SK-N-SH (cell line): ENCODE data around the gene CLRN3. TPM values are rescaled to one million over a fixed set of nuclear protein-coding genes. Genes with fewer than 3 reads are reported as not detected.

Experiments
- CTCF ChIA-PET: fragments of 300-600, 350-600 bp; formaldehyde crosslinking; extraction: SDS; loops from one replicate; lab custom pipeline; 2021; lab: Yijun Ruan, JAX
- POLR2A ChIA-PET: fragments of 350-600 bp; sonication (Branson Sonifier 250); formaldehyde crosslinking; extraction: SDS; loops from one replicate; lab custom pipeline; 2020; ENCODE audit warnings: antibody characterized with exemption, inconsistent platforms; lab: Yijun Ruan, JAX
- DNase-seq: peaks from one replicate; pipeline ENCODE4 v3.0.0; 2012
- H2AFZ ChIP-seq: fragments of 200-600 bp; sonication (generic); 2 replicates; pipeline ENCODE4 v1.8.1; 2016; ENCODE audit warnings: antibody characterized with exemption, mild to moderate bottlenecking, low read depth
- H3F3A ChIP-seq: fragments of 200-600 bp; sonication (generic); replicated peaks from 2 replicates; pipeline ENCODE3; 2016; ENCODE audit warnings: antibody characterized with exemption, mild to moderate bottlenecking; ENCODE audit not compliant: insufficient read depth
- H3K27ac ChIP-seq, 2 experiments: fragments of 200-500 bp in 1 of 2; fragments of 200-600 bp in 1 of 2; sonication (Bioruptor generic) in 1 of 2; sonication (generic), shearing (Covaris generic) in 1 of 2; 2 replicates each; pipeline versions ENCODE4 v1.5.1 to v1.6.1; 2014 to 2016; ENCODE audit warnings: low read depth in 2 of 2, inconsistent platforms in 1 of 2, low read length in 1 of 2, mild to moderate bottlenecking in 1 of 2, mixed read lengths in 1 of 2
- H3K27me3 ChIP-seq: fragments of 200-600 bp; sonication (generic), shearing (Covaris generic); 2 replicates; pipeline ENCODE4 v1.6.1; 2016; ENCODE audit warnings: mixed run types; ENCODE audit not compliant: insufficient read depth
- H3K36me3 ChIP-seq, 2 experiments: fragments of 200-500 bp in 1 of 2; fragments of 200-600 bp in 1 of 2; sonication (Bioruptor generic) in 1 of 2; sonication (generic) in 1 of 2; replicated peaks in 1 of 2; 2 replicates each; pipeline versions ENCODE3 to v1.5.1; 2014 to 2016; ENCODE audit warnings: low read length in 1 of 2, mild to moderate bottlenecking in 1 of 2; ENCODE audit not compliant: insufficient read depth in 2 of 2, control insufficient read depth in 1 of 2
- H3K4me1 ChIP-seq, 2 experiments: fragments of 200-500 bp in 1 of 2; fragments of 200-600 bp in 1 of 2; sonication (Bioruptor generic) in 1 of 2; sonication (generic), shearing (Covaris generic) in 1 of 2; 2 replicates each; pipeline versions ENCODE4 v1.5.1 to v1.6.1; 2014 to 2016; ENCODE audit warnings: low read depth in 1 of 2, low read length in 1 of 2, mixed run types in 1 of 2; ENCODE audit not compliant: insufficient read depth in 2 of 2, control insufficient read depth in 1 of 2
- H3K4me2 ChIP-seq: fragments of 200-600 bp; sonication (generic), shearing (Covaris generic); 2 replicates; pipeline ENCODE4 v1.6.1; 2017; ENCODE audit warnings: mixed run types
- H3K4me3 ChIP-seq, 2 experiments: fragments of 200-500 bp in 1 of 2; fragments of 200-600 bp in 1 of 2; sonication (Bioruptor generic) in 1 of 2; sonication (generic), shearing (Covaris generic) in 1 of 2; 2 replicates each; pipeline versions ENCODE4 v1.5.1 to v1.8.1; 2014 to 2016; ENCODE audit warnings: low read depth in 2 of 2, inconsistent platforms in 1 of 2, low read length in 1 of 2, mild to moderate bottlenecking in 1 of 2, mixed read lengths in 1 of 2, moderate library complexity in 1 of 2
- H3K79me2 ChIP-seq: fragments of 200-600 bp; sonication (generic); 2 replicates; pipeline ENCODE4 v1.8.1; 2017; ENCODE audit warnings: mild to moderate bottlenecking; ENCODE audit not compliant: insufficient read depth
- H3K9ac ChIP-seq: fragments of 200-600 bp; sonication (generic); 2 replicates; pipeline ENCODE4 v1.6.1; 2017; ENCODE audit warnings: mixed run types
- H3K9me2 ChIP-seq: fragments of 200-600 bp; sonication (generic); 2 replicates; pipeline ENCODE4 v1.6.1; 2017; ENCODE audit warnings: mixed run types
- H3K9me3 ChIP-seq: fragments of 200-600 bp; sonication (generic); 2 replicates; pipeline ENCODE4 v1.6.1; 2017; ENCODE audit warnings: mixed run types, mild to moderate bottlenecking, moderate library complexity
- H4K20me1 ChIP-seq: fragments of 200-600 bp; sonication (generic); 2 replicates; pipeline ENCODE4 v1.6.1; 2017; ENCODE audit warnings: mild to moderate bottlenecking, mixed run types; ENCODE audit not compliant: insufficient read depth
- CHD2 ChIP-seq: fragments of 150-350 bp; IDR thresholded peaks from 2 replicates; pipeline ENCODE4 v1.6.1; 2018; ENCODE audit warnings: low read length; ENCODE audit not compliant: partially characterized antibody
- ELF1 ChIP-seq: IDR thresholded peaks from 2 replicates; pipeline ENCODE4 v1.4.0; 2012
- EP300 ChIP-seq, 2 experiments: IDR thresholded peaks; 2 replicates each; pipeline versions ENCODE4 v1.4.0 to v1.6.1; 2012; ENCODE audit warnings: borderline replicate concordance in 1 of 2, low read depth in 1 of 2, low read length in 1 of 2
- FOSL2 ChIP-seq: IDR thresholded peaks from 2 replicates; pipeline ENCODE4 v1.4.0; 2012; ENCODE audit warnings: low read depth, mild to moderate bottlenecking, moderate library complexity, borderline replicate concordance
- GABPA ChIP-seq: IDR thresholded peaks from 2 replicates; pipeline ENCODE4 v1.4.0; 2012; ENCODE audit warnings: low read depth, mild to moderate bottlenecking
- GATA2 ChIP-seq: sonication (generic); formaldehyde crosslinking; IDR thresholded peaks from 2 replicates; pipeline ENCODE4 v1.5.0; 2020; ENCODE audit warnings: mild to moderate bottlenecking, missing genetic modification reagents
- IRF3 ChIP-seq: fragments of 150-350 bp; IDR thresholded peaks from 2 replicates; pipeline ENCODE4 v1.6.1; 2016; ENCODE audit warnings: mild to moderate bottlenecking, low read depth, low read length
- MAX ChIP-seq: IDR thresholded peaks from 2 replicates; pipeline ENCODE4 v1.4.0; 2012; ENCODE audit warnings: low read depth
- PBX3 ChIP-seq: IDR thresholded peaks from 2 replicates; pipeline ENCODE4; 2012
- POLR2AphosphoS5 ChIP-seq: IDR thresholded peaks from 2 replicates; pipeline ENCODE4 v1.6.1; 2012; ENCODE audit warnings: low read depth, low read length
- RCOR1 ChIP-seq: fragments of 150-350 bp; IDR thresholded peaks from 2 replicates; pipeline ENCODE4 v1.6.1; 2017; ENCODE audit warnings: antibody characterized with exemption, low read length
- RFX5 ChIP-seq: IDR thresholded peaks from 2 replicates; pipeline ENCODE4 v1.6.1; 2012; ENCODE audit warnings: mild to moderate bottlenecking, improper control_type of control experiment, low read length
- SIN3A ChIP-seq: IDR thresholded peaks from 2 replicates; pipeline ENCODE4 v1.6.1; 2012; ENCODE audit warnings: low read depth, mild to moderate bottlenecking, low read length, moderate library complexity, borderline replicate concordance
- SMC3 ChIP-seq: IDR thresholded peaks from 2 replicates; pipeline ENCODE4 v1.6.1; 2012; ENCODE audit warnings: low read depth, low read length, improper control_type of control experiment
- USF2 ChIP-seq: fragments of 150-350 bp; IDR thresholded peaks from 2 replicates; pipeline ENCODE4 v1.6.1; 2017; ENCODE audit warnings: antibody characterized with exemption, low read length, low read depth, borderline replicate concordance
- YY1 ChIP-seq: IDR thresholded peaks from 2 replicates; pipeline ENCODE4 v1.4.0; 2012; ENCODE audit warnings: low read depth, mild to moderate bottlenecking
- WGBS: methylation state at CpG from one replicate; pipeline ENCODE4 v1.1.6; 2017; ENCODE audit warnings: low lambda C conversion rate; 5-methylcytosine and 5-hydroxymethylcytosine counted together
- polyA plus RNA-seq, 3 experiments: library from polyadenylated mRNA; depleted of rRNA; stranded (reverse); fragments of >200 nt; gene quantifications; 2 replicates each; pipeline ENCODE4 v1.2.3, GENCODE V29; 2012

CLRN3 gene
- polyA plus RNA-seq, 1 of the 3 experiments (the other 2 are of a cell fraction), result 0.25 TPM

- Histone ChIP-seq H4K20me1 (no peaks in the 10 kb centered on the region), H3K79me2 (no peaks in the 10 kb centered on the region), H3K9me2 (no peaks in the 10 kb centered on the region), H3K27ac (no peak overlapping the region), H3K4me3 (no peak overlapping the region), H3K4me2 (no peak overlapping the region), H3K36me3 (no peaks in the 10 kb centered on the region), H3K9ac (no peak overlapping the region), H3K27me3 (no peaks in the 10 kb centered on the region), H2AFZ (no peak overlapping the region), H3F3A (peaks cover 8% of the 10 kb centered on the region), H3K4me1 (peaks cover 9 to 32% of the 10 kb centered on the region in 2 experiments; a peak in 3 of 4 replicates), H3K9me3 (no peaks in the 10 kb centered on the region)
- DNase-seq, result no peak
- CTCF ChIA-PET, result interaction anchor here (1.5 to 2.9 kb wide), 2 partner anchors 11 to 33 kb away, joined by 3 to 8 read pairs; partner anchors contain the start of gene PTPRE
- POLR2A ChIA-PET, result no interaction called here
- WGBS, result 82% methylated on average over 4 of the region's 4 CpGs
- TF ChIP-seq PBX3 (no peak), YY1 (no peak), GABPA (no peak), USF2 (no peak), IRF3 (no peak), CHD2 (no peak), GATA2 (CRISPR knock-in tag) (no peak), ELF1 (no peak), POLR2AphosphoS5 (no peak), MAX (no peak), RCOR1 (no peak), RFX5 (no peak), EP300 (IDR thresholded peaks at IDR 0.05; ENCODE audit: borderline replicate concordance in 1 of 2, low read depth in 1 of 2, low read length in 1 of 2) (no peak), SMC3 (no peak), SIN3A (no peak), FOSL2 (no peak)
These were observed 47.1 kb upstream of the CLRN3 start for GRCh38 chr10:127939786-127940330.
